Dedifferentiated amniotic fluid mesenchymal stem cell (primary cell): Measurements from ENCODE around the gene BNC2.

Experiments used
- DNase-seq: peaks from one replicate; pipeline ENCODE4 v3.0.0-alpha.2; 2016; ENCODE audit errors: extremely low spot score

Gene BNC2

GRCh38 chr9:16718296-16718695 lies 152.2 kb downstream of the BNC2 start:
- no peak for DNase-seq

GRCh38 chr9:16716601-16717000 lies 153.9 kb downstream of the BNC2 start:
- DNase-seq = no peak

GRCh38 chr9:16715404-16715803 lies 155.1 kb downstream of the BNC2 start:
- DNase-seq = peak; percentile 17

- DNase-seq = no peak
Observed at GRCh38 chr9:16712787-16713186, 157.7 kb downstream of the BNC2 start.

- no peak for DNase-seq
Observed at GRCh38 chr9:16710888-16711287, 159.6 kb downstream of the BNC2 start.

- DNase-seq = no peak
Observed at GRCh38 chr9:16709924-16710323, 160.5 kb downstream of the BNC2 start.

GRCh38 chr9:16708656-16709435 lies 161.6 kb downstream of the BNC2 start:
- no peak for DNase-seq

- DNase-seq = peak; percentile 84
Observed at GRCh38 chr9:16705111-16705604, 165.3 kb downstream of the BNC2 start.

GRCh38 chr9:16704116-16705110 lies 166.1 kb downstream of the BNC2 start:
- DNase-seq = peak; percentile 63

- no peak for DNase-seq
Observed at GRCh38 chr9:16701347-16701746, 169.1 kb downstream of the BNC2 start.

- DNase-seq = no peak
Observed at GRCh38 chr9:16693616-16694015, 176.9 kb downstream of the BNC2 start.

- no peak for DNase-seq
Observed at GRCh38 chr9:16690628-16691027, 179.8 kb downstream of the BNC2 start.

- DNase-seq = no peak
Observed at GRCh38 chr9:16690205-16690604, 180.3 kb downstream of the BNC2 start.

- no peak for DNase-seq
Observed at GRCh38 chr9:16689351-16689938, 181.0 kb downstream of the BNC2 start.

GRCh38 chr9:16688814-16689213 lies 181.7 kb downstream of the BNC2 start:
- DNase-seq = no peak

GRCh38 chr9:16687678-16688369 lies 182.6 kb downstream of the BNC2 start:
- DNase-seq = no peak

- no peak for DNase-seq
Observed at GRCh38 chr9:16683326-16683725, 187.1 kb downstream of the BNC2 start.

GRCh38 chr9:16682273-16682672 lies 188.2 kb downstream of the BNC2 start:
- no peak for DNase-seq

- DNase-seq = peak; percentile 44
Observed at GRCh38 chr9:16681652-16681987, 188.8 kb downstream of the BNC2 start.

- peak; percentile 45 for DNase-seq
Observed at GRCh38 chr9:16680975-16681651, 189.4 kb downstream of the BNC2 start.

GRCh38 chr9:16680541-16680940 lies 189.9 kb downstream of the BNC2 start:
- no peak for DNase-seq
